LNCAP (cell line): ENCODE results near the gene FAM83G.
A peak's percentile ranks its signal among the peaks of the same experiment; 100 is the strongest.

ENCODE experiments used
- TF ChIP-seq, protein P1 (sequence below): fragments of 450-650 bp; IDR thresholded peaks from 2 replicates; pipeline ENCODE4 v1.5.1; 2017; ENCODE audit warnings: mild to moderate bottlenecking

FAM83G gene

DNA sequence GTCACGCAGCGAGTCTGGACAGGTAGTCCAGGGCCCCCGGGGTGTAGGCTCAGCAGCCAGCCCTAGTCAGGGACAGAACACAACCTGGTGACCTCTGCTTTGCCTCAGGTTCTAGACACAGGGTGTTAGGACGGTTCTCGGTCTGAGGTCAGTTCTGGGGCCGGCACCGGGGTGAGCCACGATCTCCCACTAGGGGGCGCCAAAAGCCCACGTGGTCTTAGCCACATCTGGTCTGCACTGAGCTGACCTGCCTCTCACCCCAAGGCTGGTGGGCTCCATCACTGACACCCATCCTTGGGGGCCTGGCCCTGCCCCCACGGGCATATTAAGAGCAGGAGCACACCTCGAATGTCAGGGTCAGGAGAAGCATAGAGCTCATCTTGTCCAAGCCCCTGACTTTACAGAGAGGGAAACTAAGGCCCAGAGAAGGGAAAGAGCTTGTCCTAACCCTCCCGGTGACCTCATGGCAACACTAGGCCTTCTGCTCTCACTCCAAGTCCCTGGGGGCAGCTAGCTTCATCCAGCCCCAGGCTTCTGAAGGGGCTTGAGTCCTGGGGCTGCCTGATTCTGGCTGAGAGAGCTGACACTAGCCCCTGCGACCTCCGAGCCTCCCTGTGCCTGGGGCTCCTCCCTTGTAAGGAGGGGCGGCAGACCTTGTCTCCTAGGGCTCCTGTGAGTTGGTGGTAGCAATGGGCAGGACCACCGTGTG is 43.6 kb downstream of the FAM83G start:
- TF ChIP-seq, protein P1, sequence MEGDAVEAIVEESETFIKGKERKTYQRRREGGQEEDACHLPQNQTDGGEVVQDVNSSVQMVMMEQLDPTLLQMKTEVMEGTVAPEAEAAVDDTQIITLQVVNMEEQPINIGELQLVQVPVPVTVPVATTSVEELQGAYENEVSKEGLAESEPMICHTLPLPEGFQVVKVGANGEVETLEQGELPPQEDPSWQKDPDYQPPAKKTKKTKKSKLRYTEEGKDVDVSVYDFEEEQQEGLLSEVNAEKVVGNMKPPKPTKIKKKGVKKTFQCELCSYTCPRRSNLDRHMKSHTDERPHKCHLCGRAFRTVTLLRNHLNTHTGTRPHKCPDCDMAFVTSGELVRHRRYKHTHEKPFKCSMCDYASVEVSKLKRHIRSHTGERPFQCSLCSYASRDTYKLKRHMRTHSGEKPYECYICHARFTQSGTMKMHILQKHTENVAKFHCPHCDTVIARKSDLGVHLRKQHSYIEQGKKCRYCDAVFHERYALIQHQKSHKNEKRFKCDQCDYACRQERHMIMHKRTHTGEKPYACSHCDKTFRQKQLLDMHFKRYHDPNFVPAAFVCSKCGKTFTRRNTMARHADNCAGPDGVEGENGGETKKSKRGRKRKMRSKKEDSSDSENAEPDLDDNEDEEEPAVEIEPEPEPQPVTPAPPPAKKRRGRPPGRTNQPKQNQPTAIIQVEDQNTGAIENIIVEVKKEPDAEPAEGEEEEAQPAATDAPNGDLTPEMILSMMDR: peak; percentile 92

DNA sequence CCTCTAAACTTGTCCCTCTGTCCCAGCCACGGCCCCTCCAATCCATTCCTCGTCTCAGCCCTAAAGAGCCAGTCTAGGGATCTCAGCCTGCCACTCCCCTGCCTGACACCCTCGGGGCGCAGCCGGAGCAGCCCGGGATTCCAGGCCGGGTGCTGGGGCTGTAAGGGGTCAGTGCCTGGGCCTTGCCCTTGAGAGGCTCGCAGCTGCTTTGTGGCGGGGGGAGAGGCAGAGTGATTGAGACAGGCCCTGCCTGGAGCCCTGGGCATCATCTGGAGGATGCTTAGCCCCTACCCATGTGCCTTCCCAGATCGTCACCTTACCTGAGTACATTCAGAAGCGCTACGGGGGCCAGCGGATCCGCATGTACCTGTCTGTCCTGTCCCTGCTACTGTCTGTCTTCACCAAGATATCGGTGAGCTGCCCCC is 44.3 kb downstream of the FAM83G start:
- TF ChIP-seq, protein P1: no peak

DNA sequence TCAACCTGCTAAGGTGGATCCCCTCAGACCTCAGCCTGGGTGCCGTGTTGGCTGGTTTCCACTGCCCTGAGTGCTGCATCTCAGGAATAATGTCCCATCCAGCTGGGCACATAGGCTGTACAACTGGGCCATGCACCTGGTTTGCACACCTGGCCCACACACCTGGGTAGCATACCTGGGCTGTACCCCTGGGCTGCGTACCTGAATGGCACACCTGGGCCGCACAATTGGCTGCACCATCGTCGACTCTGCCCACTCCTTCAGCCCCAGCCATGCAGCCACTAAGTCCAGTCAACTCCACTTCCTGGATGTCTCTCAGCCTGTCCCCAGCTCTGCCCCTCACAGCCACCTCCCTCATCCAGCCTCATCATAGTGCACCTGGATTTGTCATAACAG is 44.7 kb downstream of the FAM83G start:
- TF ChIP-seq, protein P1: no peak

DNA sequence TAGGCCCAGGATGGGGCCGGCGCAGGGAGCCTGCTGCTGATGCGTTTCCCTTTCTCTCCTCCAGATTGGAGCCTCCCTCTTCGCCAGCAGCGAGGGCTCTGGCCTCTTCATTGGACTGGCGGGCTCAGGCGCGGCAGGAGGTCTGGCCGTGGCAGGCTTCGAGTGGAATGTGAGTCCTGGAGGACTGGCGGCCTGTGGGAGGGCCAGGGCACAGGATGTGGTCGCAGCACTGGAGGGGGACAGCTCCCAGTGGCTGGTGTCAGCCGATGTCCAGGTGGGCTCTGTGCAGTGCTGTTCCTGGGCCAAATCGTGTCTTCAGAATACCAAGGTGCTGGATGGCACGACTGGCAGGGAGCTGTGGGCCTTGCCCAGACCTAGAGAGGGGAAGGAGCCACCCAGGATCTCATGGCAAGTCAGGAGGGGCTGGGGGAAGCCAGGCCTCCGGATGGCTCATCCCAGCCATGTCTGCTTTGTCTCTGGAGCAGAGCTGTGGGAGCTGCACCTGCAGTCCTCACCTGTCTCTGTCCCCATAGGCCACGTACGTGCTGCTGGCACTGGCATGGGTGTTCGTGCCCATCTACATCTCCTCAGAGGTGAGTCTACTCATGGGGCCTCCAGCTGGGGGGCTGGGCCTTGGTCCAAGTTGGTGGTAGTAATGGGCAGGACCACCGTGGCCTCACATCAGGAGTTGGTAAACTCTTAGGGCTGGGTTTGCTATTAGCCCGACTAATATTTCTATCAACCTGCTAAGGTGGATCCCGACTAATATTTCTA is 45.3 kb downstream of the FAM83G start:
- TF ChIP-seq, protein P1: no peak

DNA sequence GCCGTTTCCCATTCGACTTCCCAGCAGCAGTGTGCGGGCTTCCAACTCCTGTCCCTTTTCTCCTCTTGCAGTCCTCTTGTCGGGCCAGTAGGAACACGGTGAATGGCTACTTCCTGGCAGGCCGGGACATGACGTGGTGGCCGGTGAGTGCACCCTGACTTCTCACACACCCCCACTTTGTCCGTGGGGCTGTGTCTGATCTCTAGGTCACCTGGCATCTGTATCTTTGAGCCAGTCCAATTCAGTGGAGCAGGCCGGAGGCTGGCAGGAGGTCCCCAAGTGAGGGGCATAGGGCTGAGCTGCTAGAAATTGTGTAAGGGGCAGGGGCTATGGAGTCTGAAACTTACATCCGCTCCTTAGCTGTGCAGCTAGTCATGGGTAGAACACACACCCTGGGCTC is 46.0 kb downstream of the FAM83G start:
- TF ChIP-seq, protein P1: no peak

DNA sequence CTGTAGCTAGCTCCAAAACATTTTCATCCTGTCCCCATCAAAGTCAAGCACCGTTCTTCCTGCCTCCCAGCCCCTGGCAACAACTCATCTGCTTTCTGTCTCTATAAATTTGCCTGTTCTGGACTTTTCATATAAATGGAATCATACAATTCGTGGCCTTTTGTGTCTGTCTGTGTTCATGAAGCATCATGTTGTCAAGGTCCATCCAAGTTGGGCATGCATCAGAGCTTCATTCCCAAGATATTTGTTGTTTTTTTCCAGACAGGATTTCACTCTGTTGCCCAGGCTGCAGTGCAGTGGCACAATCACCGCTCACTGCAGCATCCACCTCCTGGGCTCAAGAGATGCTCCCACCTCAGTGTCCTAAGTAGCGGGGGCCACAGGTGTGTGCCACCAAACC is 46.7 kb downstream of the FAM83G start:
- TF ChIP-seq, protein P1: no peak

DNA sequence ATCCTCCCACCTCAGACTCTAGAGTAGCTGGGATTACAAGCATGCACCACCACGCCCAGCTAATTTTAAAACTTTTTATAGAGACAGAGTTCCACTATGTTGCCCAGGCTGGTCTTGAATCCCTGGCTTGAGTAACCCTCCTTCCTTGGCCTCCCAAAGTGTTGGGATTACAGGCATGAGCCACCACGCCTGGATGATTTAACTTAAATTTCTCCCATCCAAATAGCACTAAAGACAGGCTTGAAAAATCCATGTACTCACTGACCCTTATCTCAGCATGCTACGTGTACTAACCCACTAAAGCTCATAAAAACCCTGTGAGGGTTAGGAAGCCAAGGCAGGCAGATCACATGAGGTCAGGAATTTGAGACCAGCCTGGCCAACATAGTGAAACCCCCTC is 48.0 kb downstream of the FAM83G start:
- TF ChIP-seq, protein P1: no peak
